PC-9 (cell line): ENCODE measurements around the gene WNT2B. TPM values are rescaled to one million over a fixed set of nuclear protein-coding genes. Genes with fewer than 3 reads are reported as not detected.

Source experiments
- BruUV-seq: library from RNA; stranded (reverse); fragments of 400-500 nt; replicated peaks from 2 replicates; lab custom pipeline; 2021; lab: Mats Ljungman, UMichigan
- CTCF ChIA-PET: fragments of 300-600 bp; sonication (Branson Sonifier 250); formaldehyde crosslinking; loops from one replicate; lab custom pipeline; 2022; ENCODE audit warnings: antibody characterized with exemption; lab: Charles Lee
- POLR2A ChIA-PET: fragments of 300-600 bp; sonication (Branson Sonifier 250); formaldehyde crosslinking; loops from one replicate; lab custom pipeline; 2022; ENCODE audit warnings: antibody characterized with exemption; ENCODE audit not compliant: unreplicated experiment; lab: Charles Lee
- DNase-seq, 2 experiments: peaks; one replicate each; pipeline versions ENCODE4 v3.0.0 to v3.0.0-alpha.2; 2015 to 2022; ENCODE audit warnings: mixed read lengths in 1 of 2
- H2AFZ ChIP-seq: fragments of 200-600 bp; sonication (generic); 2 replicates; pipeline ENCODE4 v1.8.1; 2017; ENCODE audit warnings: antibody characterized with exemption
- H3F3A ChIP-seq: fragments of 200-600 bp; sonication (generic); 2 replicates; pipeline ENCODE4 v1.8.1; 2017; ENCODE audit warnings: antibody characterized with exemption, mild to moderate bottlenecking, low read depth; ENCODE audit not compliant: insufficient read depth
- H3K27ac ChIP-seq: fragments of 200-600 bp; sonication (generic); 2 replicates; pipeline ENCODE4 v1.6.1; 2016; ENCODE audit warnings: mixed run types
- H3K27me3 ChIP-seq: fragments of 200-600 bp; sonication (generic); 2 replicates; pipeline ENCODE4 v1.6.1; 2016; ENCODE audit warnings: low read depth, mixed run types; ENCODE audit not compliant: insufficient read depth
- H3K36me3 ChIP-seq: fragments of 200-600 bp; sonication (generic); 2 replicates; pipeline ENCODE4 v1.6.1; 2016; ENCODE audit warnings: low read depth, mixed run types
- H3K4me1 ChIP-seq: fragments of 200-600 bp; sonication (generic); replicated peaks from 2 replicates; pipeline ENCODE4 v1.6.1; 2016; ENCODE audit warnings: mixed run types; ENCODE audit not compliant: insufficient read depth
- H3K4me2 ChIP-seq: fragments of 200-600 bp; sonication (generic); 2 replicates; pipeline ENCODE4 v1.6.1; 2017; ENCODE audit warnings: mixed run types
- H3K4me3 ChIP-seq: fragments of 200-600 bp; sonication (generic); 2 replicates; pipeline ENCODE4 v1.6.1; 2016; ENCODE audit warnings: mixed run types
- H3K79me2 ChIP-seq: fragments of 200-600 bp; sonication (generic); 2 replicates; pipeline ENCODE4 v1.6.1; 2017; ENCODE audit warnings: low read depth, mixed run types
- H3K9me2 ChIP-seq: fragments of 200-600 bp; sonication (generic); 2 replicates; pipeline ENCODE4 v1.8.1; 2017; ENCODE audit warnings: mild to moderate bottlenecking; ENCODE audit not compliant: insufficient read depth
- H3K9me3 ChIP-seq: fragments of 200-600 bp; sonication (generic); 2 replicates; pipeline ENCODE4 v1.8.1; 2016; ENCODE audit warnings: low read depth; ENCODE audit not compliant: insufficient read depth
- H4K20me1 ChIP-seq: fragments of 200-600 bp; sonication (generic); 2 replicates; pipeline ENCODE4 v1.8.1; 2017; ENCODE audit not compliant: insufficient read depth
- EZH2 ChIP-seq: fragments of 200-600 bp; sonication (generic); IDR thresholded peaks from 2 replicates; pipeline ENCODE4 v1.8.0; 2017; ENCODE audit warnings: antibody characterized with exemption, low read depth
- intact Hi-C: fragments of 100-400 bp; cut with micrococcal nuclease; formaldehyde crosslinking; loops from one replicate; pipeline ENCODE4 v1.10.0; 2022; ENCODE audit not compliant: unreplicated experiment
- total RNA-seq: library from RNA; stranded (reverse); gene quantifications from 2 replicates; pipeline ENCODE4 v1.2.3, GENCODE V29; 2021
- TF ChIP-seq, protein P1 (sequence below): fragments of 200-600 bp; sonication (generic); conservative IDR thresholded peaks from 2 replicates; pipeline ENCODE4 v1.6.1; 2017; ENCODE audit warnings: mixed run types, antibody characterized with exemption, mild to moderate bottlenecking, moderate library complexity

Gene WNT2B
- total RNA-seq, 1 experiment from 2014 or later = 0.98 TPM

DNA sequence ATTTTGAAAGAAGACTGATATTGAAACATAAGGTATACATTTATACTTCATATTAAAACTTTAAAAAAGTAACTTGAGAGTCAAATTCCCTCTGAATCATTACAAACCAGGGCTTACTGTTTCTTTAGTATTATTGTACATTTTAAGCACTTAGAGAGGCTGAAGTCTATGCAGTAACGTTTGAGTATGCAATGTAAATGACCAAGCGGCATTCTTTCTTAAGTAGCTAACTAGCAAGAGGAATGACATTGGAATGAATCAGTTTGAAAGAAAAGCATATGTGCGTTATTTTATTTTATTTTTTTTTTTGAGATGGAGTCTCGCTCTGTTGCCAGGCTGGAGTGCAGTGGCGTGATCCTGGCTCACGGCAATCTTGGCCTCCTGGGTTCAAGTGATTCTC is 24.3 kb downstream of the WNT2B start:
- intact Hi-C loops = no loop called here
- CTCF ChIA-PET = no interaction called here
- Histone ChIP-seq H3K4me3 (no peak overlapping the region), H2AFZ (no peak overlapping the region), H3F3A (peaks cover 15% of the 10 kb centered on the region; the same call in 1 of the 2 replicates), H3K9me2 (no peaks in the 10 kb centered on the region; the same call in 1 of the 2 replicates), H4K20me1 (no peaks in the 10 kb centered on the region), H3K79me2 (no peaks in the 10 kb centered on the region), H3K36me3 (no peaks in the 10 kb centered on the region), H3K9me3 (no peaks in the 10 kb centered on the region), H3K27ac (no peak overlapping the region), H3K27me3 (no peaks in the 10 kb centered on the region), H3K4me1 (peaks cover 19% of the 10 kb centered on the region), H3K4me2 (no peak overlapping the region)
- BruUV-seq = no TSS peak
- no peak for TF ChIP-seq EZH2
- TF ChIP-seq, protein P1, sequence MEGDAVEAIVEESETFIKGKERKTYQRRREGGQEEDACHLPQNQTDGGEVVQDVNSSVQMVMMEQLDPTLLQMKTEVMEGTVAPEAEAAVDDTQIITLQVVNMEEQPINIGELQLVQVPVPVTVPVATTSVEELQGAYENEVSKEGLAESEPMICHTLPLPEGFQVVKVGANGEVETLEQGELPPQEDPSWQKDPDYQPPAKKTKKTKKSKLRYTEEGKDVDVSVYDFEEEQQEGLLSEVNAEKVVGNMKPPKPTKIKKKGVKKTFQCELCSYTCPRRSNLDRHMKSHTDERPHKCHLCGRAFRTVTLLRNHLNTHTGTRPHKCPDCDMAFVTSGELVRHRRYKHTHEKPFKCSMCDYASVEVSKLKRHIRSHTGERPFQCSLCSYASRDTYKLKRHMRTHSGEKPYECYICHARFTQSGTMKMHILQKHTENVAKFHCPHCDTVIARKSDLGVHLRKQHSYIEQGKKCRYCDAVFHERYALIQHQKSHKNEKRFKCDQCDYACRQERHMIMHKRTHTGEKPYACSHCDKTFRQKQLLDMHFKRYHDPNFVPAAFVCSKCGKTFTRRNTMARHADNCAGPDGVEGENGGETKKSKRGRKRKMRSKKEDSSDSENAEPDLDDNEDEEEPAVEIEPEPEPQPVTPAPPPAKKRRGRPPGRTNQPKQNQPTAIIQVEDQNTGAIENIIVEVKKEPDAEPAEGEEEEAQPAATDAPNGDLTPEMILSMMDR = no peak
- POLR2A ChIA-PET = no interaction called here
- DNase-seq = no peak

- H4K20me1 ChIP-seq = no peaks in the 10 kb centered on the region
- ChIA-PET CTCF (interaction anchor here (0.7 kb wide), 1 partner anchor 1771 kb away, joined by 3 read pairs; no protein-coding TSS in a partner anchor), POLR2A (interaction anchor here (0.7 kb wide), 1 partner anchor 94 kb away, joined by 9 read pairs; no protein-coding TSS in a partner anchor)
- peaks cover 9% of the 10 kb centered on the region; the same call in 1 of the 2 replicates for H3K36me3 ChIP-seq
- H3K9me2 ChIP-seq = no peaks in the 10 kb centered on the region; the same call in 1 of the 2 replicates
- H3K4me2 ChIP-seq = no peak overlapping the region
- no peaks in the 10 kb centered on the region for H3K79me2 ChIP-seq
- H3F3A ChIP-seq = no peaks in the 10 kb centered on the region
- DNase-seq = no peak
- no peaks in the 10 kb centered on the region for H3K9me3 ChIP-seq
- H2AFZ ChIP-seq = no peak overlapping the region
- no peaks in the 10 kb centered on the region for H3K27me3 ChIP-seq
- no peak for TF ChIP-seq EZH2
- TF ChIP-seq, protein P1 = no peak
- intact Hi-C loops = no loop called here
- H3K4me3 ChIP-seq = no peak overlapping the region
- no peaks in the 10 kb centered on the region for H3K4me1 ChIP-seq
- H3K27ac ChIP-seq = no peak overlapping the region
- no TSS peak for BruUV-seq
These were observed 27.8 kb downstream of the WNT2B start for GRCh38 chr1:112536561-112536960.

GRCh38 chr1:112537456-112537855 is 28.7 kb downstream of the WNT2B start:
- ChIA-PET POLR2A (no interaction called here), CTCF (no interaction called here)
- BruUV-seq = no TSS peak

More at GRCh38 chr1:112537456-112537855, 28.7 kb downstream of the WNT2B start:
- no peak for DNase-seq
- no peaks in the 10 kb centered on the region for H3K79me2 ChIP-seq
- no peaks in the 10 kb centered on the region for H3K4me1 ChIP-seq
- no peak overlapping the region for H3K4me3 ChIP-seq
- H3K4me2 ChIP-seq = no peak overlapping the region
- H3K27ac ChIP-seq = no peak overlapping the region
- TF ChIP-seq, protein P1 = no peak
- no peak for TF ChIP-seq EZH2
- no peaks in the 10 kb centered on the region for H4K20me1 ChIP-seq
- intact Hi-C loops = no loop called here
- no peaks in the 10 kb centered on the region for H3K27me3 ChIP-seq
- peaks cover 9% of the 10 kb centered on the region; the same call in 1 of the 2 replicates for H3K36me3 ChIP-seq
- no peaks in the 10 kb centered on the region for H3K9me3 ChIP-seq
- H3K9me2 ChIP-seq = no peaks in the 10 kb centered on the region; the same call in 1 of the 2 replicates
- 0 out of 2 replicates have a peak, but pooled peaks cover 4% of the 10 kb centered on the region for H3F3A ChIP-seq
- H2AFZ ChIP-seq = no peak overlapping the region
